Measurements from ENCODE around the gene OCSTAMP.
A peak's percentile ranks its signal among the peaks of the same experiment; 100 is the strongest.

Gene OCSTAMP

GRCh38 chr20:46552460-46553420 is 2.3 kb upstream of the OCSTAMP start:
- no peak for DNase-seq

GRCh38 chr20:46551522-46552381 is 1.3 kb upstream of the OCSTAMP start:
- no peak for DNase-seq

GRCh38 chr20:46549188-46549972 is 1.1 kb downstream of the OCSTAMP start:
- DNase-seq = no peak

GRCh38 chr20:46548688-46549087 is 1.8 kb downstream of the OCSTAMP start:
- DNase-seq = no peak

GRCh38 chr20:46547995-46548394 is 2.5 kb downstream of the OCSTAMP start:
- no peak for DNase-seq

GRCh38 chr20:46546936-46547335 is 3.5 kb downstream of the OCSTAMP start:
- no peak for DNase-seq

- DNase-seq = no peak
Measured at GRCh38 chr20:46546298-46546697, 4.2 kb downstream of the OCSTAMP start.

GRCh38 chr20:46545827-46546138 is 4.7 kb downstream of the OCSTAMP start:
- no peak for DNase-seq

GRCh38 chr20:46545077-46545826 is 5.2 kb downstream of the OCSTAMP start:
- no peak for DNase-seq

GRCh38 chr20:46544576-46544975 is 5.9 kb downstream of the OCSTAMP start:
- no peak for DNase-seq

GRCh38 chr20:46543959-46544358 is 6.5 kb downstream of the OCSTAMP start:
- DNase-seq = no peak

- no peak for DNase-seq
Measured at GRCh38 chr20:46543033-46543432, 7.4 kb downstream of the OCSTAMP start.

GRCh38 chr20:46541229-46541935 is 9.1 kb downstream of the OCSTAMP start:
- DNase-seq = no peak

GRCh38 chr20:46539113-46539512 is 11.3 kb downstream of the OCSTAMP start:
- DNase-seq = no peak

GRCh38 chr20:46530640-46531039 is 19.8 kb downstream of the OCSTAMP start:
- no peak for DNase-seq

GRCh38 chr20:46523696-46524328 is 26.6 kb downstream of the OCSTAMP start:
- DNase-seq = no peak

- DNase-seq = no peak
Measured at GRCh38 chr20:46523108-46523507, 27.3 kb downstream of the OCSTAMP start.

- peak; percentile 29 for DNase-seq
Measured at GRCh38 chr20:46520976-46521579, 29.4 kb downstream of the OCSTAMP start.

GRCh38 chr20:46520540-46520939 is 29.9 kb downstream of the OCSTAMP start:
- no peak for DNase-seq

- DNase-seq = no peak
Measured at GRCh38 chr20:46519471-46520068, 30.9 kb downstream of the OCSTAMP start.
